CD4-positive, alpha-beta T cell treated with Interleukin-1 beta for 1 hour (primary cell): ENCODE measurements around the gene RAD51B.
A peak's percentile ranks its signal among the peaks of the same experiment; 100 is the strongest.

ENCODE experiments used
- DNase-seq, 2 donors: peaks; one replicate each; pipeline ENCODE4 v3.0.0-alpha.2; 2020 to 2022

Gene RAD51B

GRCh38 chr14:68726093-68726695 is 906.6 kb downstream of the RAD51B start:
- DNase-seq, result no peak

GRCh38 chr14:68727315-68728047 is 907.9 kb downstream of the RAD51B start:
- DNase-seq, result no peak

- DNase-seq, result no peak
Measured at GRCh38 chr14:68728342-68729106, 908.9 kb downstream of the RAD51B start.

GRCh38 chr14:68729556-68729955 is 910.0 kb downstream of the RAD51B start:
- DNase-seq, result no peak

GRCh38 chr14:68730348-68730747 is 910.8 kb downstream of the RAD51B start:
- no peak for DNase-seq

- no peak for DNase-seq
Measured at GRCh38 chr14:68730811-68731425, 911.3 kb downstream of the RAD51B start.

- DNase-seq, result peak in 1 of 2 donors; percentile 74
Measured at GRCh38 chr14:68733086-68733914, 913.7 kb downstream of the RAD51B start.

GRCh38 chr14:68734231-68734732 is 914.7 kb downstream of the RAD51B start:
- peak; percentile 37 to 55 for DNase-seq

- DNase-seq, result no peak
Measured at GRCh38 chr14:68735856-68736255, 916.3 kb downstream of the RAD51B start.

- DNase-seq, result no peak
Measured at GRCh38 chr14:68736471-68736871, 916.9 kb downstream of the RAD51B start.

- DNase-seq, result no peak
Measured at GRCh38 chr14:68737086-68737485, 917.5 kb downstream of the RAD51B start.

- no peak for DNase-seq
Measured at GRCh38 chr14:68738559-68738958, 919.0 kb downstream of the RAD51B start.

GRCh38 chr14:68739701-68740100 is 920.1 kb downstream of the RAD51B start:
- DNase-seq, result no peak

- no peak for DNase-seq
Measured at GRCh38 chr14:68740788-68741476, 921.4 kb downstream of the RAD51B start.

- DNase-seq, result no peak
Measured at GRCh38 chr14:68741477-68741791, 921.9 kb downstream of the RAD51B start.

GRCh38 chr14:68741839-68742470 is 922.4 kb downstream of the RAD51B start:
- DNase-seq, result peak; percentile 33 to 74

GRCh38 chr14:68744613-68745012 is 925.0 kb downstream of the RAD51B start:
- DNase-seq, result no peak

GRCh38 chr14:68747393-68747792 is 927.8 kb downstream of the RAD51B start:
- no peak for DNase-seq

GRCh38 chr14:68748260-68748659 is 928.7 kb downstream of the RAD51B start:
- no peak for DNase-seq

GRCh38 chr14:68748691-68749090 is 929.1 kb downstream of the RAD51B start:
- no peak for DNase-seq
